ENCODE results near the gene DNM3. TPM values are rescaled to one million over a fixed set of nuclear protein-coding genes. Genes with fewer than 3 reads are reported as not detected.
A peak's percentile ranks its signal among the peaks of the same experiment; 100 is the strongest.

DNM3 gene
- total and polyA plus RNA-seq, 10 of the 15 experiments (the other 5 are each of a cell fraction or from before 2014, with no cell fraction given), result 0.03 to 1.5 (median 0.08) TPM; not detected in 3

DNA sequence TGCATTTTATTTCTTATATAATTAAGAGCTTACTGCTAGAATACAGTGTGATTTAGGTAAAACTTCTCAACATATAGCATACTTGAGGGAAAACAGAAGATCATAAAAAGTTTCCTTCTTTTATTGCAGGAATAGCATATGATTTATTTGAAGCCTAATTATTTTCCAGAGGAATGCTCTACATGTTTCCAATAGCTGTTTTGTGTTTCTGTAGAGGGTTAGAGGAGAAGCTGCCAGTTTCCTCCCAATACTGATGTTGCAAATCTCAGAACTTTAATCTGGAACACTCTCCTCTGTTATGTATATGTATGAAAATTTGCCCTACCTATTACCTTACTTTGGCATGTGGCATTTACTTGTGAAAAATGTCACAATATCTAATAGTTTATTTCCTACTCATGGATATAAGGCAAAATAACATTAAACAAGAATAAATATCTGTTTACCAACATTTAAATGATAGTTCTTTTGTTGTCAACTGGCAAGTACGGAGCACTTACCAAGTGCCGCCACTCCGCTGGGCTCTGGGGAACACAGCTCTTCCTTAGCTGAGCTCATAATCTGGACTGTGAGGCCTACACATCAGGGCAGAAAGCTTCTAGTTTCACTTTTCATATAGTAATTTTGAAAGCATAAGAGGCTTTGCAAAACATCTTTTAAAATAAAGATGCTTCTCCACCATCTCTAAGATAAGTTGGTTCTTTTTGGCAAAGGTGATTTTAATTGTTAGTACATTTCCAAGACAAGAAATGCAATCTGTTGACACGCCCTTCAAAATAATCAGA lies 339.4 kb downstream of the DNM3 start (continued):
- TF ChIP-seq, protein P1, sequence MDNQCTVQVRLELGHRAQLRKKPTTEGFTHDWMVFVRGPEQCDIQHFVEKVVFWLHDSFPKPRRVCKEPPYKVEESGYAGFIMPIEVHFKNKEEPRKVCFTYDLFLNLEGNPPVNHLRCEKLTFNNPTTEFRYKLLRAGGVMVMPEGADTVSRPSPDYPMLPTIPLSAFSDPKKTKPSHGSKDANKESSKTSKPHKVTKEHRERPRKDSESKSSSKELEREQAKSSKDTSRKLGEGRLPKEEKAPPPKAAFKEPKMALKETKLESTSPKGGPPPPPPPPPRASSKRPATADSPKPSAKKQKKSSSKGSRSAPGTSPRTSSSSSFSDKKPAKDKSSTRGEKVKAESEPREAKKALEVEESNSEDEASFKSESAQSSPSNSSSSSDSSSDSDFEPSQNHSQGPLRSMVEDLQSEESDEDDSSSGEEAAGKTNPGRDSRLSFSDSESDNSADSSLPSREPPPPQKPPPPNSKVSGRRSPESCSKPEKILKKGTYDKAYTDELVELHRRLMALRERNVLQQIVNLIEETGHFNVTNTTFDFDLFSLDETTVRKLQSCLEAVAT (IDR thresholded peaks at IDR 0.05), result 0 out of 2 replicates have a peak, but pooled peaks have one; percentile 24
- TF ChIP-seq HDGF (IDR thresholded peaks at IDR 0.05) (no peak), WRNIP1 (IDR thresholded peaks at IDR 0.05; ENCODE audit: borderline replicate concordance, low read depth, low read length) (no peak), POLR2AphosphoS5 (IDR thresholded peaks at IDR 0.05; ENCODE audit: low read length) (peak; percentile 69), POLR2A (IDR thresholded peaks at IDR 0.05; ENCODE audit: low read depth, low read length) (0 out of 2 replicates have a peak, but pooled peaks have one; percentile 22), JUNB (IDR thresholded peaks at IDR 0.05) (peak; percentile 67), POU2F2 (IDR thresholded peaks at IDR 0.05; ENCODE audit: borderline replicate concordance, low read depth, low read length) (0 out of 3 replicates have a peak, but pooled peaks have one; percentile 46)

GRCh38 chr1:172184506-172185191 lies 343.4 kb downstream of the DNM3 start:
- ATAC-seq (no peak), FAIRE-seq (no peak), DNase-seq (ENCODE audit: low read depth, low spot score) (no peak)
- BruUV-seq (replicated peaks), result no TSS peak
- H3K36me3 ChIP-seq (ENCODE audit: control insufficient read depth in 2 of 2, insufficient read depth in 2 of 2, low read length in 1 of 2), result no peaks in the 10 kb centered on the region
- no peaks in the 10 kb centered on the region; the same call in 2 of the 3 replicates for H3K9me3 ChIP-seq (replicated peaks; ENCODE audit: control insufficient read depth, insufficient read depth, low read length)
- peaks cover 1% of the 10 kb centered on the region; the same call in 1 of the 2 replicates for H3K79me2 ChIP-seq (ENCODE audit: control insufficient read depth, insufficient read depth, low read length)
- ChIA-PET SMC1A (ENCODE audit: uncharacterized antibody, unreplicated experiment) (interaction anchor here (0.8 to 10.6 kb wide), 23 partner anchors 11 to 214 kb away, joined by 3 to 130 read pairs (median 4); no protein-coding TSS in a partner anchor), RAD21 (ENCODE audit: unreplicated experiment) (interaction anchor here (1.0 to 9.1 kb wide), 14 partner anchors 28 to 210 kb away, joined by 3 to 180 read pairs (median 6); no protein-coding TSS in a partner anchor), CTCF (interaction anchor here (0.7 to 1.7 kb wide), 14 partner anchors 11 to 216 kb away, joined by 3 to 5 read pairs (median 4); no protein-coding TSS in a partner anchor), POLR2A (interaction anchor here (0.6 to 2.1 kb wide), 6 partner anchors 21 to 174 kb away, joined by 3 to 10 read pairs (median 4); no protein-coding TSS in a partner anchor)
- H3K27me3 ChIP-seq (replicated peaks in 1 of 2; ENCODE audit: control insufficient read depth in 2 of 2, insufficient read depth in 2 of 2, low read length in 1 of 2), result no peaks in the 10 kb centered on the region
- peaks cover 34% of the 10 kb centered on the region for H3K4me1 ChIP-seq (ENCODE audit: control insufficient read depth, insufficient read depth, low read length)
- H3K4me2 ChIP-seq (ENCODE audit: control insufficient read depth, insufficient read depth), result peak overlapping the region; percentile 78
- H3K27ac ChIP-seq (ENCODE audit: control insufficient read depth, insufficient read depth), result peak overlapping the region; percentile 50; the same call in 1 of the 2 replicates
- WGBS (ENCODE audit: insufficient coverage, insufficient replicate concordance, low lambda C conversion rate, missing lambda C conversion rate), result 41% methylated on average over 4 of the region's 4 CpGs
- no peak overlapping the region; the same call in 1 of the 2 replicates for H3K9ac ChIP-seq (ENCODE audit: control insufficient read depth, insufficient read depth, low read length)
- no peak overlapping the region for H3K4me3 ChIP-seq
- in situ Hi-C loops (cut with MboI), result loop anchor here (5.0 kb wide), 1 partner anchor 208 kb away; no protein-coding TSS in a partner anchor
- peak overlapping the region; percentile 54 for H2AFZ ChIP-seq (ENCODE audit: control insufficient read depth, low read depth, low read length)
- H4K20me1 ChIP-seq (ENCODE audit: control insufficient read depth, insufficient read depth), result no peaks in the 10 kb centered on the region
- intact Hi-C loops (cut with micrococcal nuclease; ENCODE audit: unreplicated experiment), result loop anchor here (5.0 kb wide), 4 partner anchors 73 to 182 kb away; no protein-coding TSS in a partner anchor
- TF ChIP-seq DPF2 (IDR thresholded peaks at IDR 0.05) (no peak), ZNF274 (IDR thresholded peaks at IDR 0.05; ENCODE audit: insufficient read depth, insufficient read length) (no peak), HDGF (IDR thresholded peaks at IDR 0.05) (no peak), ZZZ3 (IDR thresholded peaks at IDR 0.05; ENCODE audit: control insufficient read depth, insufficient read length, low read depth) (no peak), POLR2AphosphoS2 (IDR thresholded peaks at IDR 0.05; ENCODE audit: low read depth, low read length) (no peak), NR2F1 (conservative IDR thresholded peaks at IDR 0.05) (no peak), CBFB (IDR thresholded peaks at IDR 0.05; ENCODE audit: low read depth) (no peak), PKNOX1 (IDR thresholded peaks at IDR 0.05) (no peak), SUZ12 (IDR thresholded peaks at IDR 0.05; ENCODE audit: unreplicated experiment) (no peak)
- TF ChIP-seq, protein P2, sequence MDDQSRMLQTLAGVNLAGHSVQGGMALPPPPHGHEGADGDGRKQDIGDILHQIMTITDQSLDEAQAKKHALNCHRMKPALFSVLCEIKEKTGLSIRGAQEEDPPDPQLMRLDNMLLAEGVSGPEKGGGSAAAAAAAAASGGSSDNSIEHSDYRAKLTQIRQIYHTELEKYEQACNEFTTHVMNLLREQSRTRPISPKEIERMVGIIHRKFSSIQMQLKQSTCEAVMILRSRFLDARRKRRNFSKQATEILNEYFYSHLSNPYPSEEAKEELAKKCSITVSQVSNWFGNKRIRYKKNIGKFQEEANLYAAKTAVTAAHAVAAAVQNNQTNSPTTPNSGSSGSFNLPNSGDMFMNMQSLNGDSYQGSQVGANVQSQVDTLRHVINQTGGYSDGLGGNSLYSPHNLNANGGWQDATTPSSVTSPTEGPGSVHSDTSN (IDR thresholded peaks at IDR 0.05; ENCODE audit: insufficient replicate concordance, low read depth, low read length), result no peak

Measured in GM12878 (cell line).